ENCODE measurements around the gene CDH13. TPM values are rescaled to one million over a fixed set of nuclear protein-coding genes. Genes with fewer than 3 reads are reported as not detected.

Gene CDH13
- total RNA-seq, 1 donor from 2014 or later = not detected

DNA sequence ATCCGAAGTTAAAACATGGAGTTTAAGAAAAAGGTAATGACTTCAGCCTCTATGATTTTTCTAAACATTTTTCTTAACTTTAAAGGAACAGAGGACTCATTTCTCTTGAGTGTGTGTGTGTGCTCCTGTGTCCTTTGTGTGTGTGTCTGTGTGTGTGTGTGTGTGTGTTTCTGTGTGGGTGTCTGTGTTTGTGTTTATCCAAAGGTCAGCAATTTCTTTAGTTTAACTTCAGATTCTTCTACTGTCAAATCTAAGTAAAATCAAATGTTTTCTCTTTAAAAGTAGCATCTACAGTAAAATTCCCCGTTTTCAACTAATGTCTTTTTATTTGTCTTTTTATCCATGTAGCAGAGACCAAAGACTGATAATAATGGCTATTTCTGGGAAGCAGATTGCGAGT lies 1212.8 kb downstream of the CDH13 start:
- intact Hi-C loops (cut with micrococcal nuclease) = no loop called here
- TF ChIP-seq, protein P1, sequence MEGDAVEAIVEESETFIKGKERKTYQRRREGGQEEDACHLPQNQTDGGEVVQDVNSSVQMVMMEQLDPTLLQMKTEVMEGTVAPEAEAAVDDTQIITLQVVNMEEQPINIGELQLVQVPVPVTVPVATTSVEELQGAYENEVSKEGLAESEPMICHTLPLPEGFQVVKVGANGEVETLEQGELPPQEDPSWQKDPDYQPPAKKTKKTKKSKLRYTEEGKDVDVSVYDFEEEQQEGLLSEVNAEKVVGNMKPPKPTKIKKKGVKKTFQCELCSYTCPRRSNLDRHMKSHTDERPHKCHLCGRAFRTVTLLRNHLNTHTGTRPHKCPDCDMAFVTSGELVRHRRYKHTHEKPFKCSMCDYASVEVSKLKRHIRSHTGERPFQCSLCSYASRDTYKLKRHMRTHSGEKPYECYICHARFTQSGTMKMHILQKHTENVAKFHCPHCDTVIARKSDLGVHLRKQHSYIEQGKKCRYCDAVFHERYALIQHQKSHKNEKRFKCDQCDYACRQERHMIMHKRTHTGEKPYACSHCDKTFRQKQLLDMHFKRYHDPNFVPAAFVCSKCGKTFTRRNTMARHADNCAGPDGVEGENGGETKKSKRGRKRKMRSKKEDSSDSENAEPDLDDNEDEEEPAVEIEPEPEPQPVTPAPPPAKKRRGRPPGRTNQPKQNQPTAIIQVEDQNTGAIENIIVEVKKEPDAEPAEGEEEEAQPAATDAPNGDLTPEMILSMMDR (IDR thresholded peaks at IDR 0.05) = no peak
- ChIA-PET POLR2A (no interaction called here), CTCF (no interaction called here)
- no peaks in the 10 kb centered on the region for H3K9me3 Mint-ChIP-seq
- DNase-seq = no peak
- H3K4me3 Mint-ChIP-seq = no peak overlapping the region
- H3K4me1 Mint-ChIP-seq = peaks cover 32% of the 10 kb centered on the region
- no peaks in the 10 kb centered on the region for H3K36me3 Mint-ChIP-seq (ENCODE audit: low read depth)
- H3K27me3 Mint-ChIP-seq = peaks cover 12% of the 10 kb centered on the region
- H3K27ac Mint-ChIP-seq = no peak overlapping the region
- no peak for ATAC-seq (ENCODE audit: low read depth)

DNA sequence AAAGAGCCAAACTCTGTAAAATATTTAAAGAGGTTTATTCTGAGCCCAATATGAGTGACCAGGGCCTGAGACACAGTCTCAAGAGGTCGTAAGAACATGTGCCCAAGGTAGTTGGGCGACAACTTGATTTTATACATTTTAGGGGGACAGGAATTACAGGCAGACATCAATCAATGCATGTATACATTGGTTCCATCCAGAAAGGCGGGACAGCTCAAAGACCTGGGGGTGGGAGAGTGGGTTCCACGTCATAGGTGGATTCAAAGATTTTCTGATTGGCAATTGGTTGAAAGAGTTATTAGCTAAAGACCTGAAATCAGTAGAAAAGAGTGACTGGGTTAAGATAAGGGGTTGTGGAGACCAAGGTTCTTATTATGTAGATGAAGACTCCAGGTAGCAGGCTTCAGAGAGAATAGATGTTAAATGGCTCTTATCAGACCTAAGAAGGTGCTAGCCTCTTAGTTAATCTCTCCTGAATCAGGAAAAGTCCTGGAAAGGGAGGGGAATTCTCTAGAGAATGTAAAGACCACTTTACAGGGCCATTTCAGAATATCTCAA lies 1213.4 kb downstream of the CDH13 start:
- ChIA-PET CTCF (no interaction called here), POLR2A (no interaction called here)
- H3K4me1 Mint-ChIP-seq = peaks cover 36% of the 10 kb centered on the region
- peaks cover 12% of the 10 kb centered on the region for H3K27me3 Mint-ChIP-seq
- no peak for DNase-seq
- H3K9me3 Mint-ChIP-seq = no peaks in the 10 kb centered on the region
- intact Hi-C loops (cut with micrococcal nuclease) = loop anchor here (5.0 kb wide), 1 partner anchor 37 kb away; no protein-coding TSS in a partner anchor
- no peak for ATAC-seq (ENCODE audit: low read depth)
- TF ChIP-seq, protein P1 (IDR thresholded peaks at IDR 0.05) = no peak
- no peak overlapping the region for H3K4me3 Mint-ChIP-seq
- H3K36me3 Mint-ChIP-seq (ENCODE audit: low read depth) = no peaks in the 10 kb centered on the region
- H3K27ac Mint-ChIP-seq = no peak overlapping the region

DNA sequence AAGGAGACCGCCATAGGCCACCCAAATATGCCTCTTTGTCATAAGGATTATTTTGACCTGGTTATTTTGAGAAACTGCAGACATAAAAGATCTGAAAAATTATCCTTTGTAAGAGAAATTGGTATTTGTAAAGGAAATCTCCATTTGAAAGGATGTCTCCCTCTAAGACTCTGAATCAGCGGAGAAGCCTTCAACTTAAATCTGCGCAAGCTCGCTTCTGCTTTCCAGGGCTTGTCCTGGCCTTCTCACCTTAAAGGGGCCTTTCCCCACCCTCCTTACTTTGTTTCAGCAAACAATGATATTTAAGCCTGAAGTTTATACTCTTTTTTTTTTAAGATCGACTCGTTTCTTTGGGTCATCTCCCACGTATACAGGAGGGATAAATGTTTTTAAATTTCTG lies 1215.5 kb downstream of the CDH13 start:
- Mint-ChIP-seq H3K27ac (peak overlapping the region; percentile 78), H3K9me3 (no peaks in the 10 kb centered on the region), H3K4me1 (peaks cover 45% of the 10 kb centered on the region), H3K4me3 (no peak overlapping the region), H3K36me3 (ENCODE audit: low read depth) (no peaks in the 10 kb centered on the region), H3K27me3 (peaks cover 10% of the 10 kb centered on the region)
- CTCF ChIA-PET = interaction anchor here (1.0 to 1.7 kb wide), 2 partner anchors 15 to 16 kb away, joined by 3 to 9 read pairs; no protein-coding TSS in a partner anchor
- ATAC-seq (ENCODE audit: low read depth) (no peak), DNase-seq (no peak)
- intact Hi-C loops (cut with micrococcal nuclease) = loop anchor here (2.0 to 5.0 kb wide), 2 partner anchors 35 to 57 kb away; partner anchors contain the start of gene MLYCD
- TF ChIP-seq, protein P1 (IDR thresholded peaks at IDR 0.05) = no peak
- POLR2A ChIA-PET = interaction anchor here (1.5 to 2.5 kb wide), 2 partner anchors 34 to 57 kb away, joined by 8 to 11 read pairs; partner anchors contain the start of genes HSBP1 and MLYCD

DNA sequence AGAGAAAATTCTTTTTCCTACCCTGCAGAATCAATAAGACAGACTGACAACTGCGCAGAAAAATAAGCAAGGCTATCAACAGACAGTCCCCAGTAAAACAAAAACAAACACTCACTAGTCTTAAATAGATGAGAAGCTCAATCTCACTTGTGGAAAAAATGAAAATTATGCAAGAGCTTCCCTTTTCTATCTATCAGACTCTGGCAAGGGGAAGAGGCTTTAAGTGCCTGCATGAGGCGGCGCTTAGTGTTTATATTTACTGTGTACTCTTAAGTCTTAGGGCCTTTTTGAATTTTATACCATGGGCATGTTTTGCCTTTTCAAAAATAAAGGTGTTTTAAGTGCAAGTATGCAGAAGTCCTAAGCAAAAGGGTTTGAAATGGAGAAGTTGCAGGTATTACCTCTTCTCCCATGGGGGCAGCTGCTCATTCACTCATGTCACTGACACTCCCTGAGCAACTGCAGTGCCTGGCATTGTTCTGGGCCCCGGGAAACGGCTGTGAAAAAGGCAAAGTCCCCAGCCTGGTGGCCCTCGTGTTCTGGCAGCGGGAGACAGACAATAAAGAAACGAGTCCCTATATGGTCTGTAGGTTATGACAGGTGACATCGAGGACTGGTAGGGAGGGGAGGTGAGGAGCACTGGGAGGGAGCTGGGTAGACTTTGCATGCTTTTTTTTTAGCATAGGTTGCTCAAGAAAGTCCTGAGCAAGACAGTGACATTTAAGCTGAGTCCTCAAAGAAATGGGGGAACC lies 1216.2 kb downstream of the CDH13 start:
- Mint-ChIP-seq H3K27ac (peak overlapping the region; percentile 78), H3K9me3 (no peaks in the 10 kb centered on the region), H3K4me3 (peak overlapping the region; percentile 76), H3K4me1 (peaks cover 48% of the 10 kb centered on the region), H3K36me3 (ENCODE audit: low read depth) (no peaks in the 10 kb centered on the region), H3K27me3 (peaks cover 7% of the 10 kb centered on the region)
- TF ChIP-seq, protein P1 (IDR thresholded peaks at IDR 0.05) = no peak
- ChIA-PET POLR2A (interaction anchor here (0.6 to 2.5 kb wide), 4 partner anchors 28 to 312 kb away, joined by 3 to 11 read pairs (median 6); partner anchors contain the start of genes HSBP1 and MLYCD), CTCF (interaction anchor here (1.0 to 1.7 kb wide), 3 partner anchors 15 to 18 kb away, joined by 3 to 9 read pairs (median 3); no protein-coding TSS in a partner anchor)
- intact Hi-C loops (cut with micrococcal nuclease) = loop anchor here (1.0 to 5.0 kb wide), 3 partner anchors 17 to 56 kb away; partner anchors contain the start of gene MLYCD
- ATAC-seq (ENCODE audit: low read depth) (peak; percentile 89), DNase-seq (peak; percentile 35)

DNA sequence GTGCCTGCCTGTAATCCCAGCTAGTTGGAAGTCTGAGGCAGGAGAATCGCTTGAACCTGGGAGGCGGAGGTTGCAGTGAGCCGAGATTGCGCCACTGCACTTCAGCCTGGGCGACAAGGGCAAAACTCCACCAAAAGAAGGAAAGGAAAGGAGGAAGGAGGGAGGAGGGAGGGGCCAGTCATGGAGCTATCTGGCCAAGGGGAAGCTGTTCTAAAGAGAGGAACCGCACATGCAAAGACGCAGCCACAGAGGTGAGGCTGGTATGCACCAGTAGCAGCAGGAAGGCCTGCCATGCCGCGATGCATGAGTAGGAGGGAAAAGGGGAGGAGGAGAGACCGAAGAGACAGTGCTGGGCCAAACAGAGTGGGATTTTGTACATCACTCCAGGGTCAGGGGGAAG lies 1216.9 kb downstream of the CDH13 start:
- intact Hi-C loops (cut with micrococcal nuclease) = loop anchor here (1.0 to 5.0 kb wide), 3 partner anchors 17 to 55 kb away; partner anchors contain the start of gene MLYCD
- peak overlapping the region; percentile 76 for H3K4me3 Mint-ChIP-seq
- peak; percentile 45 for ATAC-seq (ENCODE audit: low read depth)
- TF ChIP-seq, protein P1 (IDR thresholded peaks at IDR 0.05) = no peak
- H3K27me3 Mint-ChIP-seq = no peaks in the 10 kb centered on the region
- POLR2A ChIA-PET = interaction anchor here (0.6 to 2.5 kb wide), 4 partner anchors 29 to 311 kb away, joined by 3 to 11 read pairs (median 6); partner anchors contain the start of genes HSBP1 and MLYCD
- H3K27ac Mint-ChIP-seq = peak overlapping the region; percentile 78
- no peaks in the 10 kb centered on the region for H3K9me3 Mint-ChIP-seq
- H3K36me3 Mint-ChIP-seq (ENCODE audit: low read depth) = no peaks in the 10 kb centered on the region
- CTCF ChIA-PET = interaction anchor here (1.5 to 1.7 kb wide), 2 partner anchors 18 to 19 kb away, joined by 3 to 9 read pairs; no protein-coding TSS in a partner anchor
- H3K4me1 Mint-ChIP-seq = peaks cover 48% of the 10 kb centered on the region
- no peak for DNase-seq

All from activated B cell treated with CpG ODN at 0.5 μM for 24 hours (primary cell).